ENCODE results near the gene RUFY1. TPM values are rescaled to one million over a fixed set of nuclear protein-coding genes. Genes with fewer than 3 reads are reported as not detected.

RUFY1 gene
- total and polyA plus RNA-seq, 2 donors (not counting 3 experiments of a cell fraction or from before 2014, with no cell fraction given): 25.6 to 44.9 TPM

GRCh38 chr5:179553006-179553405 lies 2.7 kb downstream of the RUFY1 start:
- no peak for TF ChIP-seq MAX (IDR thresholded peaks at IDR 0.05; ENCODE audit: insufficient read depth, insufficient read length)
- TF ChIP-seq FOS (IDR thresholded peaks at IDR 0.05; ENCODE audit: borderline replicate concordance, insufficient read depth, low read length): no peak
- no peak for TF ChIP-seq MYC (IDR thresholded peaks at IDR 0.05; ENCODE audit: low read depth, low read length)
- no peak for TF ChIP-seq GATA2 (IDR thresholded peaks at IDR 0.05; ENCODE audit: insufficient read depth, insufficient read length, low read depth, low read length)
- TF ChIP-seq, protein P1, sequence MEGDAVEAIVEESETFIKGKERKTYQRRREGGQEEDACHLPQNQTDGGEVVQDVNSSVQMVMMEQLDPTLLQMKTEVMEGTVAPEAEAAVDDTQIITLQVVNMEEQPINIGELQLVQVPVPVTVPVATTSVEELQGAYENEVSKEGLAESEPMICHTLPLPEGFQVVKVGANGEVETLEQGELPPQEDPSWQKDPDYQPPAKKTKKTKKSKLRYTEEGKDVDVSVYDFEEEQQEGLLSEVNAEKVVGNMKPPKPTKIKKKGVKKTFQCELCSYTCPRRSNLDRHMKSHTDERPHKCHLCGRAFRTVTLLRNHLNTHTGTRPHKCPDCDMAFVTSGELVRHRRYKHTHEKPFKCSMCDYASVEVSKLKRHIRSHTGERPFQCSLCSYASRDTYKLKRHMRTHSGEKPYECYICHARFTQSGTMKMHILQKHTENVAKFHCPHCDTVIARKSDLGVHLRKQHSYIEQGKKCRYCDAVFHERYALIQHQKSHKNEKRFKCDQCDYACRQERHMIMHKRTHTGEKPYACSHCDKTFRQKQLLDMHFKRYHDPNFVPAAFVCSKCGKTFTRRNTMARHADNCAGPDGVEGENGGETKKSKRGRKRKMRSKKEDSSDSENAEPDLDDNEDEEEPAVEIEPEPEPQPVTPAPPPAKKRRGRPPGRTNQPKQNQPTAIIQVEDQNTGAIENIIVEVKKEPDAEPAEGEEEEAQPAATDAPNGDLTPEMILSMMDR (IDR thresholded peaks at IDR 0.05; ENCODE audit: extremely low read depth in 1 of 2, insufficient read depth in 1 of 2, low read depth in 1 of 2, low read length in 2 of 2): no peak
- TF ChIP-seq POLR2AphosphoS5 (IDR thresholded peaks at IDR 0.05; ENCODE audit: insufficient read depth, low read depth, low read length): no peak
- no peak for TF ChIP-seq JUN (IDR thresholded peaks at IDR 0.05; ENCODE audit: borderline replicate concordance, insufficient read depth, insufficient read length, low read depth)
- no peak for TF ChIP-seq POLR2A (IDR thresholded peaks at IDR 0.05; ENCODE audit: low read depth, low read length)
- no peak for TF ChIP-seq EZH2 (IDR thresholded peaks at IDR 0.05; ENCODE audit: borderline replicate concordance, low read depth, low read length, severe bottlenecking)

More at GRCh38 chr5:179553006-179553405, 2.7 kb downstream of the RUFY1 start:
- Histone ChIP-seq H3K9me1 (replicated peaks; ENCODE audit: control insufficient read depth, extremely low read depth, insufficient read depth, low read length) (no peaks in the 10 kb centered on the region), H3K27ac (ENCODE audit: insufficient read depth, low read depth, low read length) (no peak overlapping the region), H3K9ac (replicated peaks; ENCODE audit: extremely low read depth, insufficient read depth, low read length) (no peak overlapping the region), H4K20me1 (replicated peaks; ENCODE audit: control insufficient read depth, extremely low read depth, insufficient read depth, low read length) (no peaks in the 10 kb centered on the region), H3K4me1 (ENCODE audit: control insufficient read depth, extremely low read depth, insufficient read depth, low read length) (peaks cover 19% of the 10 kb centered on the region), H3K4me3 (replicated peaks in 1 of 3; ENCODE audit: insufficient read depth in 1 of 3, low read depth in 1 of 3, low read length in 3 of 3) (no peak overlapping the region), H3K79me2 (ENCODE audit: control insufficient read depth, insufficient read depth, low read length) (peaks cover 40% of the 10 kb centered on the region), H2AFZ (ENCODE audit: low read depth, low read length) (no peak overlapping the region), H3K27me3 (ENCODE audit: control insufficient read depth in 2 of 2, insufficient read depth in 2 of 2, low read length in 2 of 2) (no peaks in the 10 kb centered on the region), H3K9me3 (replicated peaks; ENCODE audit: control insufficient read depth, insufficient read depth, low read length) (no peaks in the 10 kb centered on the region), H3K36me3 (ENCODE audit: control insufficient read depth in 2 of 2, extremely low read depth in 1 of 2, insufficient read depth in 2 of 2, low read length in 2 of 2) (peaks cover 0 to 2% of the 10 kb centered on the region in 2 experiments), H3K4me2 (ENCODE audit: insufficient read depth, low read length) (no peak overlapping the region)
- dilution Hi-C loops (cut with MboI; ENCODE audit: extremely low pct_ligation_motif_present, low sequenced_read_pairs) (no loop called here), intact Hi-C loops (cut with micrococcal nuclease) (loop anchor here (5.0 to 10.0 kb wide), 5 partner anchors 69 to 1652 kb away; partner anchors contain the start of genes CLK4, HNRNPH1 and TRIM7)
- no peak for DNase-seq (ENCODE audit: low read depth, low spot score)
- ChIA-PET CTCF (no interaction called here), POLR2A (no interaction called here)
- FAIRE-seq: no peak
- no TSS peak for BruUV-seq (replicated peaks)

Measured in endothelial cell of umbilical vein (primary cell).